ACC112 (cell line): ENCODE measurements around the gene POLD2.

Source experiments
- H2AFZ ChIP-seq: fragments of 200-600 bp; sonication (generic); one replicate; pipeline ENCODE4 v1.6.0; 2017; ENCODE audit warnings: antibody characterized with exemption, low read length; ENCODE audit not compliant: unreplicated experiment
- H3K27ac ChIP-seq: fragments of 200-600 bp; sonication (generic); 2 replicates; pipeline ENCODE4 v1.5.1; 2014; ENCODE audit warnings: low read depth, mild to moderate bottlenecking, antibody characterized with exemption, low read length, moderate library complexity
- H3K27me3 ChIP-seq: fragments of 200-600 bp; sonication (generic); 2 replicates; pipeline ENCODE4 v1.6.1; 2014; ENCODE audit warnings: mild to moderate bottlenecking, antibody characterized with exemption, low read length, moderate library complexity, mixed read lengths; ENCODE audit not compliant: insufficient read depth
- H3K36me3 ChIP-seq: fragments of 200-600 bp; sonication (generic); 2 replicates; pipeline ENCODE4 v1.6.1; 2016; ENCODE audit warnings: mild to moderate bottlenecking, antibody characterized with exemption, low read length, moderate library complexity, mixed read lengths; ENCODE audit not compliant: insufficient read depth
- H3K4me1 ChIP-seq: fragments of 200-600 bp; sonication (generic); one replicate; pipeline ENCODE4 v1.6.1; 2016; ENCODE audit warnings: low read length, mixed read lengths; ENCODE audit not compliant: insufficient read depth, unreplicated experiment, control insufficient read depth
- H3K4me3 ChIP-seq: fragments of 200-600 bp; sonication (generic); 2 replicates; pipeline ENCODE4 v1.5.1; 2014; ENCODE audit warnings: mild to moderate bottlenecking, low read depth, low read length
- H3K79me2 ChIP-seq: fragments of 200-600 bp; sonication (generic); one replicate; pipeline ENCODE4 v1.6.0; 2016; ENCODE audit warnings: low read length; ENCODE audit not compliant: control insufficient read depth, unreplicated experiment, insufficient read depth

Gene POLD2

GRCh38 chr7:44150966-44151941 lies 27.9 kb upstream of the POLD2 start:
- no peaks in the 10 kb centered on the region for H3K27me3 ChIP-seq
- no peaks in the 10 kb centered on the region for H3K36me3 ChIP-seq
- H3K27ac ChIP-seq, result no peak overlapping the region
- no peaks in the 10 kb centered on the region for H3K4me1 ChIP-seq
- no peaks in the 10 kb centered on the region for H3K79me2 ChIP-seq
- no peak overlapping the region for H2AFZ ChIP-seq
- no peak overlapping the region for H3K4me3 ChIP-seq

GRCh38 chr7:44150466-44150832 lies 27.1 kb upstream of the POLD2 start:
- Histone ChIP-seq H3K79me2 (no peaks in the 10 kb centered on the region), H3K4me1 (no peaks in the 10 kb centered on the region), H2AFZ (no peak overlapping the region), H3K27ac (no peak overlapping the region), H3K4me3 (no peak overlapping the region), H3K27me3 (peaks cover 1% of the 10 kb centered on the region; the same call in 1 of the 2 replicates), H3K36me3 (no peaks in the 10 kb centered on the region)

DNA sequence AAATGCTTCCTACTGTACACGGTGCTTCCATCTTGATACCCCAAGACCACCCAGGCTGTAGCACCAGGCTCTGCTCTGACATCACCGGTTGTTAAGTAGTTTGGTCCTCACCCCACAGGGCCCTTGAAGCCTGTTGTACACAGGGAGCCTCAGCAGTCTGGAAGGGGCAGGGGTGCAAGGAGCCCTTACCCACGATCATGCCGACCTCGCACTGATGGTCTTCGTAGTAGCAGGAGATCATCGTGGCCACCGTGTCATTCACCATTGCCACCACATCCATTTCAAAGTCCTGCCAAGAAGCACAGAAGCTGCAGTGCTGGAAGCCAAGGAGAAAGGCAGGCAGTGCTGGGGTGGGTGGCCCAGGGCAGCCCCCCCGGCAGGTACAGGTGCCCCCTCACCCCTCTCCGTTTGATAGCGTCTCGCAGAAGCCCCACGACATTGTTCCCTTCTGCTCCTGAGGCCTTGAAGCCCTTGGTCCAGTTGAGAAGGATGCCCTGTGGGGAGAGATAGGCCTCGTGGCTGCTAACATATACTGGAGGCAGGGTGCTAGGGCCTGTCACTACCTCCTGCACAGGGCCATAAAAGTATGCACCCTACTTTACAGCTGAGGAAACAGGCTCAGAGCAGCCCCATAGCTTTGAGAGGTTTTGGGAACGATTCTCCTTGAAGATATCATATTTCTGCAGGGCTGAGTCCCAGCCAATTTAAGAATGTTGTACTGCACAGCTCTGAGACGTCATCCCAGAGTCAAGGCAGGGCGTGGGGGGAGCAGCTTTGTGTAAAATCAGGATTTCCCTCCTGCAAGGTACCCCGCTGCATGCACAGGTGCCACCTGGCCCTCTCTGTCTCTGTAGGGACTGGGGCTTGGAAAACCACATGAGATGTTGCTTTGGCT lies 26.5 kb upstream of the POLD2 start:
- Histone ChIP-seq H3K4me1 (no peaks in the 10 kb centered on the region), H3K4me3 (no peak overlapping the region), H3K27me3 (peaks cover 5% of the 10 kb centered on the region; the same call in 1 of the 2 replicates), H2AFZ (no peak overlapping the region), H3K36me3 (no peaks in the 10 kb centered on the region), H3K27ac (no peak overlapping the region), H3K79me2 (no peaks in the 10 kb centered on the region)

DNA sequence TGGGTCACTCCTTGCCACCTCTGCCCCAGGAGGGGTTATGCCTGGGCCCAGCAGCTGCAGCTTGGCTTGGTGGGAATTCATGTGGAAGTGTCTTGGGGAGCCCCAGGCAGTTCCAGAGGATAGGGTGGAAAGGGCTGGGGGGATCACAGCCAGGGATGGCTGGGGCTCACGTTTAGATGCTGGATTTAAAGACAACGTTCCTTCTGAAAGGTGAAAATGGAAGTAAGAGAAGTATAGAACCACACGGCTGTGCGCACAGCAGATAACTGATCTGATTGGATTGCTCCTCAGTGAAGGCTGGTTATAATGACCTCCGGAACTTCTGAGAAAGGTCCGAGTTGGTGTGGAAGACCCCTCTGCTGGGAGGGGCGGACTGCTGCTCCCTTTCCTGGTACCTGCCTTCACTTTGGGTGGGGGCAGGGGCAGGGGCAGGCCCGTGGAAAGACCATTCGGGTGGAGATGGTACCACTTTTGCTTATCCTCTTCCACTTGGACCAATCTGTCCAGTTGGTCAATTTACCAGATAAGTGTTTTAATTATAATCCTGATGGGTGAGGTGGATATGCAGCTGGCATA lies 25.7 kb upstream of the POLD2 start:
- no peaks in the 10 kb centered on the region for H3K79me2 ChIP-seq
- no peaks in the 10 kb centered on the region for H3K36me3 ChIP-seq
- H3K27me3 ChIP-seq, result peaks cover 5% of the 10 kb centered on the region; the same call in 1 of the 2 replicates
- H3K4me3 ChIP-seq, result no peak overlapping the region
- no peaks in the 10 kb centered on the region for H3K4me1 ChIP-seq
- no peak overlapping the region for H3K27ac ChIP-seq
- H2AFZ ChIP-seq, result no peak overlapping the region

- H3K4me1 ChIP-seq, result no peaks in the 10 kb centered on the region
- peaks cover 5% of the 10 kb centered on the region; the same call in 1 of the 2 replicates for H3K27me3 ChIP-seq
- H3K36me3 ChIP-seq, result no peaks in the 10 kb centered on the region
- H2AFZ ChIP-seq, result no peak overlapping the region
- no peaks in the 10 kb centered on the region for H3K79me2 ChIP-seq
- no peak overlapping the region for H3K4me3 ChIP-seq
- H3K27ac ChIP-seq, result no peak overlapping the region
Measured at GRCh38 chr7:44148166-44148565, 24.8 kb upstream of the POLD2 start.

DNA sequence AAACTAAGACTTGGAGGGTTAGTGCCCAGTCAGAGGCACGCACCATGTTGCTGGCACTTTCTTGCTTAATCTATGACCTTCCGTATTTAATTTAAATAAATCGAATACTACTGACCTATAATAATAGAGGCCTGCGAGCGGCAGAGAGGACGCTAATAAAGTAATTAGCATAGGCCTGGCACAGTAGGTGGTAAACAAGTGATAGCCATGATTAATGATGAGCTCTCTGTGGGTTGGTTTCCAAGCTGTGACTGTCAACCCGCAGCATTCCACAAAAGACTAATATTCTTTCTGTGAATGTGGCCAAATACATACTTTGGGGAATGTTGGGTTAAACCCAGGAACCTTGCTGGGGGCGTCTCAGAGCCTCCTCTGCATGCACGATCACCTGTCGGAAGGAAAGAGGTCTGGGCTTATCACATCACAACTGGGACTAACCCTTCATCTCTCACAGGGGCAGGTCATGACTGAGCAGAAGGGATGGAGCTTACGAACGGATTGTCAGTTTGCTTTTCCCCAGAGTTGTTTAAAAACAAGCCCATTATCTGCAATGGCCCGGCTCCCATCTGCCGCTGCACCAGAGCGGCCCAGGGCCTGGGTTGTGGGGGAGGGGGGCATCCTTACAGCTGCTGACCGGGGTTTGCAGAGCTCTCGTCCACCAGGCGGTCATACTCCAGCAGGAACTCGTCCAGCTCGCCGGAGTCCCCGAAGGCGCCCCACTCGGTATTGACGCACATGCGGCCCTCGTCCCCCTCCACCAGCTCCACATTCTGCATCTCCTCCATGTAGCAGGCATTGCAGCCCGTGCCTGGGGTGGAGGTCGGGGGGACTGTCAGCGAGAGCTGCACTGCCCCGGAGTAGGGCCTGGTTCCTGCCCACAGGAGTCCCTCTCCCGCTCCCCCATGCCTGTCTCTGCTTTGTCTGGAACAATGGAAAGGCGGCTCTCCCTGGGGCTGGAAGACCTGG lies 24.0 kb upstream of the POLD2 start:
- no peak overlapping the region for H3K4me3 ChIP-seq
- H3K36me3 ChIP-seq, result no peaks in the 10 kb centered on the region
- no peaks in the 10 kb centered on the region for H3K79me2 ChIP-seq

GRCh38 chr7:44145969-44146911 lies 22.9 kb upstream of the POLD2 start:
- Histone ChIP-seq H3K36me3 (no peaks in the 10 kb centered on the region), H3K27me3 (peaks cover 5% of the 10 kb centered on the region; the same call in 1 of the 2 replicates), H3K27ac (no peak overlapping the region), H3K4me1 (no peaks in the 10 kb centered on the region), H2AFZ (peak overlapping the region; percentile 78), H3K79me2 (no peaks in the 10 kb centered on the region), H3K4me3 (peak overlapping the region; percentile 82)

More for the DNA sequence above, 24.0 kb upstream of the POLD2 start:
- Histone ChIP-seq H3K27me3 (peaks cover 5% of the 10 kb centered on the region; the same call in 1 of the 2 replicates), H3K27ac (no peak overlapping the region), H2AFZ (no peak overlapping the region), H3K4me1 (no peaks in the 10 kb centered on the region)

DNA sequence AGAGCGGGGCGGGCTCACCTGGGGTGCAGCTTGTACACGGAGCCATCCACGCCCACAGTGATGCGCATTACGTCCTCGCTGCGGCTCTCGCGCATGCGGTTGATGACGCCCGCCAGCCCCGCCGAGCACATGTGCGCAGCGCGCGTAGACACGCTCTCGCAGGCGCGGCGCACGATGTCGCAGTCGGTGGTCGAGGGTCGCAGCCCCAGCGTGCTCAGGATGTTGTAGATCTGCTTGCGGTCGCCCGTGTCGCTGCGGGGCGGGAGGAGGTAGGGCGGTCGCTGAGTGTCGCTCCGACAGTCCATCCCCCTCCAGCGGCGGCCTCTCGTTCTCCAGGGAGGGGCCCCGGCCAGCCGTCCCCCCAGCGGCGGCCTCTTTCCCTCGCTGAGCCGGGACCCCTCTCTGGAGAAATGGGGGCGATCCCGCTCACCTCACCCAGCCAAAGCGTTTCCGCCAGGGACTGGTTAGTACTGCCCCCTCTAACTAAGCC lies 22.2 kb upstream of the POLD2 start:
- no peaks in the 10 kb centered on the region for H3K79me2 ChIP-seq
- peak overlapping the region; percentile 82 for H3K4me3 ChIP-seq
- no peaks in the 10 kb centered on the region for H3K4me1 ChIP-seq
- peaks cover 5% of the 10 kb centered on the region; the same call in 1 of the 2 replicates for H3K27me3 ChIP-seq
- H3K27ac ChIP-seq, result no peak overlapping the region
- no peaks in the 10 kb centered on the region for H3K36me3 ChIP-seq
- peak overlapping the region; percentile 78 for H2AFZ ChIP-seq

DNA sequence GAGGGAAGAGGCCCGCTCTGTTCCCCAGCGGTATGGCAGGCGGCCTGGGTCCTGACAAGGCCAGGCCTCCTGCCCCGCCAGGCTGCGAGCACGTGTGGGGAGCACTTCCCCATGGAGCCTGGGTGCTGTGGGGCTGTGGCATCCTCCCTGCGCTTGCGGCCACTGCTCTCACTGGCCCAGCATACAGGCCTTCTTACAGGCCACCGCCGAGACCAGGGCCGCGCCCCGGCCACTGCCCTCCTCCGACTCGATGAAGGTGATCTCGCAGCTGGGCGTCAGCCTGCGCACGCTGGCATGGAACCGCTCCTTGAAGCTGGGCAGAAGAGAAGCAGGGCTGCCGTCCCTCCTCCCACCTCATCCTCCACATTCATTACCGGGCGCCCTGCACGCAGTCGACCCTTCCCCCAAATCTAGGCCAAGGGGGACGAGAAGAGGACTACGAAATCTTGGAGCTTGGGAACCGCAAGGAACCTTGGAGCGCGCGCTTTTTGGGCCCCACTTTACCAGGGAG lies 21.7 kb upstream of the POLD2 start:
- H2AFZ ChIP-seq, result no peak overlapping the region
- no peak overlapping the region for H3K27ac ChIP-seq
- no peaks in the 10 kb centered on the region for H3K4me1 ChIP-seq
- H3K36me3 ChIP-seq, result no peaks in the 10 kb centered on the region
- H3K4me3 ChIP-seq, result peak overlapping the region; percentile 82
- H3K27me3 ChIP-seq, result peaks cover 5% of the 10 kb centered on the region; the same call in 1 of the 2 replicates
- H3K79me2 ChIP-seq, result no peaks in the 10 kb centered on the region
